Upper lobe of left lung (tissue), 4 donors: ENCODE measurements around the gene BCKDHA.

Experiments
- CTCF ChIP-seq, 6 experiments: fragments of 450-650 bp in 4 of 6; fragments of 200-600 bp in 2 of 6; sonication (generic) in 2 of 6; IDR thresholded peaks; one replicate each; pipeline ENCODE4 v1.5.1; 2016 to 2019; ENCODE audit warnings: antibody characterized with exemption in 6 of 6
- POLR2A ChIP-seq, 4 donors: fragments of 450-650 bp; IDR thresholded peaks; one replicate each; pipeline ENCODE4 v1.5.1; 2016 to 2017; ENCODE audit warnings: antibody characterized with exemption in 4 of 4, mild to moderate bottlenecking in 2 of 4

GRCh38 chr19:41405776-41406175 is 8.2 kb downstream of the BCKDHA start:
- TF ChIP-seq CTCF (IDR thresholded peaks at IDR 0.05), result no peak
- TF ChIP-seq POLR2A (IDR thresholded peaks at IDR 0.05), result no peak
